HepG2 (cell line): Measurements from ENCODE around the gene SALL4. TPM values are rescaled to one million over a fixed set of nuclear protein-coding genes. Genes with fewer than 3 reads are reported as not detected.
A peak's percentile ranks its signal among the peaks of the same experiment; 100 is the strongest.

Experiments
- GABPA ChIP-seq, 2 experiments: IDR thresholded peaks; 2 replicates each; pipeline ENCODE4 v1.6.1; 2011 to 2016; ENCODE audit warnings: low read depth in 2 of 2, low read length in 1 of 2, missing biosample characterization in 1 of 2, missing genetic modification characterization in 1 of 2
- HMGXB3 ChIP-seq: sonication (generic); formaldehyde crosslinking; IDR thresholded peaks from 2 replicates; pipeline ENCODE4 v1.4.0; 2020; ENCODE audit warnings: missing genetic modification reagents, borderline replicate concordance
- HOXD1 ChIP-seq: sonication (generic); formaldehyde crosslinking; IDR thresholded peaks from 2 replicates; pipeline ENCODE4 v1.5.0; 2020; ENCODE audit warnings: missing genetic modification reagents
- KAT8 ChIP-seq: IDR thresholded peaks from 2 replicates; pipeline ENCODE4 v1.6.1; 2016; ENCODE audit warnings: missing genetic modification reagents, missing compliant biosample characterization
- KMT2B ChIP-seq: IDR thresholded peaks from 2 replicates; pipeline ENCODE4 v1.6.1; 2016; ENCODE audit warnings: missing genetic modification reagents, missing compliant biosample characterization
- MXD4 ChIP-seq: IDR thresholded peaks from 2 replicates; pipeline ENCODE4 v1.6.1; 2016; ENCODE audit warnings: mild to moderate bottlenecking, missing biosample characterization, missing genetic modification reagents
- NFAT5 ChIP-seq: sonication (generic); formaldehyde crosslinking; IDR thresholded peaks from 2 replicates; pipeline ENCODE4 v1.4.0; 2020; ENCODE audit warnings: missing genetic modification reagents
- NR2F6 ChIP-seq, 2 experiments: IDR thresholded peaks; 2 replicates each; pipeline ENCODE4 v1.6.1; 2016; ENCODE audit warnings: antibody characterized with exemption in 1 of 2, mild to moderate bottlenecking in 1 of 2
- PLSCR1 ChIP-seq: sonication (generic); formaldehyde crosslinking; IDR thresholded peaks from 2 replicates; pipeline ENCODE4 v1.5.0; 2020; ENCODE audit warnings: missing genetic modification reagents, mild to moderate bottlenecking, borderline replicate concordance
- REXO4 ChIP-seq: sonication (generic); formaldehyde crosslinking; IDR thresholded peaks from 2 replicates; pipeline ENCODE4 v1.8.0; 2022; ENCODE audit warnings: missing genetic modification reagents, mild to moderate bottlenecking, borderline replicate concordance
- WIZ ChIP-seq: sonication (generic); formaldehyde crosslinking; IDR thresholded peaks from 2 replicates; pipeline ENCODE4 v1.5.1; 2020; ENCODE audit warnings: mild to moderate bottlenecking, missing genetic modification reagents
- YEATS4 ChIP-seq: sonication (generic); formaldehyde crosslinking; IDR thresholded peaks from 2 replicates; pipeline ENCODE4 v1.4.0; 2020; ENCODE audit warnings: missing genetic modification reagents, borderline replicate concordance
- ZBTB25 ChIP-seq: IDR thresholded peaks from 2 replicates; pipeline ENCODE4 v1.6.1; 2018; ENCODE audit warnings: missing genetic modification reagents
- ZMYM3 ChIP-seq: sonication (generic); formaldehyde crosslinking; IDR thresholded peaks from 2 replicates; pipeline ENCODE4 v1.5.1; 2020; ENCODE audit warnings: mild to moderate bottlenecking, missing genetic modification reagents
- ZNF225 ChIP-seq: sonication (generic); formaldehyde crosslinking; IDR thresholded peaks from 2 replicates; pipeline ENCODE4 v1.4.0; 2020; ENCODE audit warnings: mild to moderate bottlenecking, missing genetic modification reagents
- ZNF34 ChIP-seq: sonication (generic); formaldehyde crosslinking; IDR thresholded peaks from 2 replicates; pipeline ENCODE4 v1.4.0; 2020; ENCODE audit warnings: mild to moderate bottlenecking, missing genetic modification reagents, borderline replicate concordance
- ZNF451 ChIP-seq: sonication (generic); formaldehyde crosslinking; IDR thresholded peaks from 2 replicates; pipeline ENCODE4 v1.5.0; 2020; ENCODE audit warnings: mild to moderate bottlenecking, missing genetic modification reagents
- ZNF501 ChIP-seq: sonication (generic); formaldehyde crosslinking; IDR thresholded peaks from 2 replicates; pipeline ENCODE4 v1.5.1; 2020; ENCODE audit warnings: mild to moderate bottlenecking, moderate library complexity, missing genetic modification reagents
- polyA plus RNA-seq, 8 experiments: library from polyadenylated mRNA; depleted of rRNA in 3 of 8; stranded (reverse) in 7 of 8; unstranded in 1 of 8; fragments of >200 nt; fragmentation: Illumina TruSeq in 4 of 8; extraction: Trizol in 4 of 8; gene quantifications; 2 replicates each; pipeline versions ENCODE4 v1.2.1 to v1.2.3, GENCODE V29; 2011 to 2016; ENCODE audit warnings: low read depth in 4 of 8, missing spikeins in 1 of 8, mixed read lengths in 1 of 8; ENCODE audit not compliant: insufficient read depth in 1 of 8
- total RNA-seq, 5 experiments: library from RNA; depleted of rRNA; stranded (reverse); fragments of >200 nt; fragmentation: Illumina TruSeq; extraction: Trizol; gene quantifications; 2 replicates each; pipeline ENCODE4 v1.2.3, GENCODE V29; 2016; ENCODE audit warnings: low read depth in 1 of 5

SALL4 gene
- total and polyA plus RNA-seq, 2 of the 13 experiments (the other 11 are each of a cell fraction or from before 2014, with no cell fraction given) = 0.33 to 1.8 TPM

GRCh38 chr20:51758978-51759544, 43.3 kb downstream of the SALL4 start (continued):
- no peak for TF ChIP-seq HMGXB3 (CRISPR knock-in tag)
- no peak for TF ChIP-seq REXO4 (CRISPR knock-in tag)
- peak; percentile 61; the same call in 1 of the 2 replicates for TF ChIP-seq ZNF501 (CRISPR knock-in tag)
- TF ChIP-seq ZBTB25 = 0 out of 2 replicates have a peak, but pooled peaks have one; percentile 34
- no peak for TF ChIP-seq NR2F6 (IDR thresholded peaks at IDR 0.05)
- TF ChIP-seq NR2F6 (CRISPR knock-in tag; IDR thresholded peaks at IDR 0.05) = peak; percentile 26; the same call in 1 of the 2 replicates
- no peak for TF ChIP-seq WIZ (CRISPR knock-in tag)
- no peak; the same call in 1 of the 2 replicates for TF ChIP-seq ZMYM3 (CRISPR knock-in tag)
- TF ChIP-seq PLSCR1 (CRISPR knock-in tag) = no peak
- TF ChIP-seq ZNF225 (CRISPR knock-in tag) = 0 out of 2 replicates have a peak, but pooled peaks have one; percentile 26
- peak; percentile 49; the same call in 1 of the 2 replicates for TF ChIP-seq MXD4
- TF ChIP-seq ZNF451 (CRISPR knock-in tag) = no peak
- TF ChIP-seq KMT2B (CRISPR knock-in tag) = no peak
- TF ChIP-seq YEATS4 (CRISPR knock-in tag) = no peak
- TF ChIP-seq ZNF34 (CRISPR knock-in tag) = 0 out of 2 replicates have a peak, but pooled peaks have one; percentile 54
- TF ChIP-seq GABPA (IDR thresholded peaks at IDR 0.05; ENCODE audit: low read depth, low read length) = no peak
- no peak for TF ChIP-seq GABPA (CRISPR knock-in tag; IDR thresholded peaks at IDR 0.05; ENCODE audit: low read depth)
- TF ChIP-seq KAT8 (CRISPR knock-in tag) = no peak; the same call in 1 of the 2 replicates
- TF ChIP-seq NFAT5 (CRISPR knock-in tag) = no peak
- no peak for TF ChIP-seq HOXD1 (CRISPR knock-in tag)
